Kidney epithelial cell (primary cell): Measurements from ENCODE around the gene FAM47E. TPM values are rescaled to one million over a fixed set of nuclear protein-coding genes. Genes with fewer than 3 reads are reported as not detected.

Experiments used
- DNase-seq: peaks from one replicate; pipeline ENCODE4 v3.0.0-alpha.2; 2010; ENCODE audit warnings: low read depth
- H3K27me3 ChIP-seq: 2 replicates; pipeline ENCODE4 v1.6.0; 2011; ENCODE audit warnings: low read length; ENCODE audit not compliant: control insufficient read depth, insufficient read depth
- H3K36me3 ChIP-seq: 2 replicates; pipeline ENCODE4 v1.5.1; 2011; ENCODE audit warnings: low read length; ENCODE audit not compliant: control insufficient read depth, insufficient read depth
- H3K4me3 ChIP-seq: 2 replicates; pipeline ENCODE4 v1.5.1; 2011; ENCODE audit warnings: low read depth, mild to moderate bottlenecking, control low read depth, low read length
- CTCF ChIP-seq: IDR thresholded peaks from 2 replicates; pipeline ENCODE4 v1.5.1; 2011; ENCODE audit warnings: mild to moderate bottlenecking, moderate library complexity, low read length, control low read depth, inconsistent platforms; ENCODE audit not compliant: insufficient read depth, poor library complexity, severe bottlenecking
- total RNA-seq: library from RNA; depleted of rRNA; stranded (reverse); fragments of >200 nt; gene quantifications from 2 replicates; pipeline ENCODE4 v1.2.3, GENCODE V29; 2015

FAM47E gene
- total RNA-seq, 1 donor from 2014 or later = 2.3 TPM

GRCh38 chr4:76272073-76272472 is 20.6 kb downstream of the FAM47E start:
- Histone ChIP-seq H3K27me3 (no peaks in the 10 kb centered on the region), H3K4me3 (no peak overlapping the region), H3K36me3 (no peaks in the 10 kb centered on the region)
- no peak for TF ChIP-seq CTCF
- no peak for DNase-seq

GRCh38 chr4:76272582-76272981 is 21.1 kb downstream of the FAM47E start:
- no peak overlapping the region for H3K4me3 ChIP-seq
- no peak for DNase-seq
- H3K27me3 ChIP-seq = no peaks in the 10 kb centered on the region
- TF ChIP-seq CTCF = no peak
- H3K36me3 ChIP-seq = no peaks in the 10 kb centered on the region

GRCh38 chr4:76272999-76273398 is 21.5 kb downstream of the FAM47E start:
- Histone ChIP-seq H3K36me3 (no peaks in the 10 kb centered on the region), H3K4me3 (no peak overlapping the region), H3K27me3 (no peaks in the 10 kb centered on the region)
- no peak for DNase-seq
- TF ChIP-seq CTCF = no peak

- Histone ChIP-seq H3K36me3 (no peaks in the 10 kb centered on the region), H3K27me3 (no peaks in the 10 kb centered on the region), H3K4me3 (no peak overlapping the region)
- TF ChIP-seq CTCF = no peak
- no peak for DNase-seq
Measured at GRCh38 chr4:76275486-76276124, 24.1 kb downstream of the FAM47E start.

GRCh38 chr4:76276813-76277212 is 25.3 kb downstream of the FAM47E start:
- TF ChIP-seq CTCF = no peak
- Histone ChIP-seq H3K4me3 (no peak overlapping the region), H3K27me3 (no peaks in the 10 kb centered on the region), H3K36me3 (no peaks in the 10 kb centered on the region)
- no peak for DNase-seq

- no peak for DNase-seq
- no peak overlapping the region for H3K4me3 ChIP-seq
- H3K27me3 ChIP-seq = no peaks in the 10 kb centered on the region
- no peak for TF ChIP-seq CTCF
- H3K36me3 ChIP-seq = no peaks in the 10 kb centered on the region
Measured at GRCh38 chr4:76277667-76278066, 26.1 kb downstream of the FAM47E start.
